Psoas muscle (tissue), 8 donors: ENCODE measurements around the gene HOXD9. TPM values are rescaled to one million over a fixed set of nuclear protein-coding genes. Genes with fewer than 3 reads are reported as not detected.

Source experiments
- ATAC-seq, 4 donors: fragments of 200-7000 bp; cut with Tn5 transposase; one replicate each; pipeline ENCODE4 v1.9.1; 2020; ENCODE audit warnings: moderate library complexity in 3 of 4, mild to moderate bottlenecking in 2 of 4
- DNase-seq, 2 donors: peaks; one replicate each; pipeline ENCODE4 v3.0.0-alpha.2; 2020
- H3K27ac ChIP-seq: fragments of 200-600 bp; one replicate; pipeline ENCODE4 v1.8.0; 2022
- H3K27me3 ChIP-seq, 3 donors: fragments of 200-600 bp in 1 of 3; one replicate each; pipeline versions ENCODE4 v1.6.1 to v1.8.0; 2013 to 2022; ENCODE audit warnings: low read length in 2 of 3, mild to moderate bottlenecking in 2 of 3, moderate library complexity in 1 of 3; ENCODE audit not compliant: insufficient read depth in 3 of 3
- H3K36me3 ChIP-seq, 2 donors: fragments of 200-600 bp in 1 of 2; one replicate each; pipeline versions ENCODE4 v1.6.1 to v1.8.0; 2013 to 2022; ENCODE audit warnings: low read depth in 1 of 2, mild to moderate bottlenecking in 1 of 2, moderate library complexity in 1 of 2; ENCODE audit not compliant: insufficient read depth in 1 of 2
- H3K4me1 ChIP-seq: fragments of 200-600 bp; one replicate; pipeline ENCODE4 v1.8.0; 2022
- H3K4me3 ChIP-seq: fragments of 200-600 bp; one replicate; pipeline ENCODE4 v1.8.0; 2022; ENCODE audit warnings: mild to moderate bottlenecking
- H3K9me3 ChIP-seq: fragments of 200-600 bp; one replicate; pipeline ENCODE4 v1.8.0; 2022
- WGBS, 3 donors: extraction: QIAGEN DNeasy Blood & Tissue Kit; methylation state at CpG; one replicate each; pipeline versions ENCODE4 v1.1.6 to v1.1.7; 2013; 5-methylcytosine and 5-hydroxymethylcytosine counted together
- intact Hi-C, 2 donors: fragments of 100-400 bp; cut with DNase I; formaldehyde crosslinking; loops; one replicate each; pipeline versions ENCODE4 v1.11.0 to v1.14.2; 2022
- polyA plus RNA-seq, 3 donors: library from polyadenylated mRNA; stranded (reverse); fragments of 200-250 nt; gene quantifications; one replicate each; pipeline ENCODE4 v1.2.3, GENCODE V29; 2013
- total RNA-seq, 4 donors: library from RNA; stranded (reverse); fragmentation: NEBNext Ultra II Directional in 2 of 4; extraction: Animal tissue kit (Norgen Biotek cat#: 25700) in 2 of 4; gene quantifications; one replicate each; pipeline versions ENCODE4 v1.2.1 to v1.2.4, GENCODE V29; 2021 to 2023
- TF ChIP-seq, protein P1 (sequence below): fragments of 200-600 bp; IDR thresholded peaks from one replicate; pipeline ENCODE4 v1.8.0; 2022; ENCODE audit warnings: antibody characterized with exemption
- donor health status: healthy with polysubstance abuse.
- donor health status: DM: no; HTN: no; CAD: no; lungs with moderate emphysema.
- donor health status: Bipolar disorder and iron deficiency.
- donor health status: healthy.
- donor health status: DM: yes; HTN: yes; CAD: no.
- donor health status: DM: no; HTN: no; CAD: no.
- donor health status: DM: no; HTN: no; CAD: no.
- donor health status: DM: yes; HTN: yes; CAD: no.

Gene HOXD9
- total and polyA plus RNA-seq, 7 donors = 0.43 to 4.4 (median 1.7) TPM

DNA sequence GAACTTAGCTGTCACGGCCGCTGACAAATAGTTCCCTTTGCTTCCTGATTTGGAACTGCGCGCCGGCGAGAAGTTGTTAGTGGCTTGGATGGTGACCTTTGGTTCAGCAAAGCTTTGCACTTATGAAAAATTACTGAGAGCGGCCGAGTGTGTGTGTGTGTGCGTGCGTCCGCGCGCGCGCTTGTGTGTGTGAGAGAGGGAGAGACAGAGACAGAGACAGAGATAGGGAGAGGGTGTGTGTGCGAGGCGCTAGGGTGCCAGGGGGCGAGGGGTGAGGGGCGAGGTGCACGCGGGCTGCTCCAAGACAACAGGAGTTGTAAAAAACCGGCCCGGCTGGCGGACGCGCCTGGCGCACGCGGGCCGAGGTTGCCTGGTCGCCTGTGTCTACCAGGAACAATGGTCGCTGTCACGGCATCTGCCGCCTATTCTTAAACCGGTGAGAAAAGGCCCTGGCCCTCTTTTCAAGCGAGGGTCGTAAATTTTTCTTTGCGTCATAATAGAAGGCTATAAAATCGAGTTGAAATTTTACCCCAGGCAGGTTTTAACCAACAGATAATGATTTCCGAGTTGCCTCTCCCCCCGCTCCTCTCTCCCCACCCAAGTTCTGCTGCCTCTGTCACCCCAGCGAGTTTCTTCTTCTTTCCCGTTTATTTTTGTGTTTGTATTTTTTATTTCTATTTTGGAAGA lies 35.1 kb downstream of the HOXD9 start:
- WGBS, 3 donors = 57 to 65% (median 62%) methylated on average over 43 of the region's 43 CpGs
- no peak overlapping the region for H3K27ac ChIP-seq
- ATAC-seq (no peak), DNase-seq (no peak)
- H3K27me3 ChIP-seq = peaks cover 0 to 6% (median 0%) of the 10 kb centered on the region in 3 donors
- H3K9me3 ChIP-seq = no peaks in the 10 kb centered on the region
- intact Hi-C loops = no loop called here
- TF ChIP-seq, protein P1, sequence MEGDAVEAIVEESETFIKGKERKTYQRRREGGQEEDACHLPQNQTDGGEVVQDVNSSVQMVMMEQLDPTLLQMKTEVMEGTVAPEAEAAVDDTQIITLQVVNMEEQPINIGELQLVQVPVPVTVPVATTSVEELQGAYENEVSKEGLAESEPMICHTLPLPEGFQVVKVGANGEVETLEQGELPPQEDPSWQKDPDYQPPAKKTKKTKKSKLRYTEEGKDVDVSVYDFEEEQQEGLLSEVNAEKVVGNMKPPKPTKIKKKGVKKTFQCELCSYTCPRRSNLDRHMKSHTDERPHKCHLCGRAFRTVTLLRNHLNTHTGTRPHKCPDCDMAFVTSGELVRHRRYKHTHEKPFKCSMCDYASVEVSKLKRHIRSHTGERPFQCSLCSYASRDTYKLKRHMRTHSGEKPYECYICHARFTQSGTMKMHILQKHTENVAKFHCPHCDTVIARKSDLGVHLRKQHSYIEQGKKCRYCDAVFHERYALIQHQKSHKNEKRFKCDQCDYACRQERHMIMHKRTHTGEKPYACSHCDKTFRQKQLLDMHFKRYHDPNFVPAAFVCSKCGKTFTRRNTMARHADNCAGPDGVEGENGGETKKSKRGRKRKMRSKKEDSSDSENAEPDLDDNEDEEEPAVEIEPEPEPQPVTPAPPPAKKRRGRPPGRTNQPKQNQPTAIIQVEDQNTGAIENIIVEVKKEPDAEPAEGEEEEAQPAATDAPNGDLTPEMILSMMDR = no peak
- H3K36me3 ChIP-seq = peaks cover 2 to 33% of the 10 kb centered on the region in 2 donors
- H3K4me3 ChIP-seq = peak overlapping the region; percentile 48
- no peaks in the 10 kb centered on the region for H3K4me1 ChIP-seq

DNA sequence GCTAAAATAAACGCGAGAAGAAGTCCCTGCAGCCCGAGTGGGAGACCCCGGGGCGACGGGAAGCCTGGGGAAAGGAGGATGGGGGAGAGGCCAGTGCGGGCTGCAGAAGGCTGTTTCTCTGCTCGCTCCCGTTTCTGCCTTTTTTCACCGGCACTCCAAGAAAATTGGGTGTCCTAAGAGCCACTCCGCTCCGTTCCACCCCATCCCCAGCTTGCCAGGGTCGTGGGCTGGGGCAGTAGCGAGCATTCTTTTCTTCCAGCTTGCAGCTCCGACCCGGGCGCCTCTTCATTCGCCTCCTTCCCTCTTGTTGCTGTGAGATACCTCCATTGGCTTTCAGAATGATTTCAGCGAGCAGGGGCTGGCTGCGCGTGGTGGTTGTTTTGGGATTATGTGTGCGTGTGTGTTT lies 35.7 kb downstream of the HOXD9 start:
- DNase-seq = no peak
- no peaks in the 10 kb centered on the region for H3K4me1 ChIP-seq
- peaks cover 0 to 6% (median 0%) of the 10 kb centered on the region in 3 donors for H3K27me3 ChIP-seq
- no peak overlapping the region for H3K4me3 ChIP-seq
- ATAC-seq = no peak
- H3K27ac ChIP-seq = no peak overlapping the region
- H3K36me3 ChIP-seq = peaks cover 0 to 27% of the 10 kb centered on the region in 2 donors
- TF ChIP-seq, protein P1 = no peak
- WGBS, 3 donors = 72 to 76% (median 75%) methylated on average over 22 of the region's 22 CpGs
- no peaks in the 10 kb centered on the region for H3K9me3 ChIP-seq
- intact Hi-C loops = no loop called here

DNA sequence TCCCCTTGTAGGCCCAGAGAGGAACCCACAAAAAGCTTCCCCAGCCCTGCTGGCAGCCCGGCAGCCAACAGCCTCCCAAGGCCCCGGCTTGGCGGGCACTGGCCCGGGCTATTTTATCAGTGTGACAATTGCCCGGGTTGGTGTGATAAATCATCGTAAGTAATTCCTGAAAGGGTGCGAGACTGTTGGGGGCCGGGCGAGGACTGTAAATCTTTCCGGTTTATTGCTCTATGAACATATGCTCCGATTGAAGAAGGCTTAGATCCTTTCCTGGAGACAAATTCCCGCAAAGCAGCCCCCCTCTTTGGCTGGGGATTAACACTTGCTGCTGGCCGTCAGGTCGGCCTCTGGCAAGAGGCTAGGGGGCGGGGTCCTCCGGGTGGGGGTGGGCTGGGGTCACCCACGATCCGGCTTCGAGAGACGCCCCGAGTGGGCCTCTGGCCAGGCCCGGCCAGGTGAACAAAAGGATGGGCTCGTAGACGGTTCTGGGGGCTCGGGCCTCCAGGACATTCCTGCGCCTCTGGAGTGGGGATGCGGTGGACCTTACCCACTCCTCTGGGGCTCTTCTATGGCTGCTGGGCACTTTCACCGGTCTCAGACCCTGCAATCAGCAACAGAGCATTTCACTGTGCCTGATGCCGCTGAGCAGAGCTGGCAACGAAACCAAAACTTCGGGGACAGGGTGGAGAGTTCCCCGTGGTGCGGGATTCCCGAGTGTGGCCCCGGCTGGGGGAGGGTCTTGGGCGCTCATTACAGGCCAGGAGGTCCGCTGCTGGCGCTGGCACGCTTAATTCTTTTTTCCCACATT lies 36.5 kb downstream of the HOXD9 start:
- DNase-seq (no peak), ATAC-seq (no peak)
- no peaks in the 10 kb centered on the region for H3K9me3 ChIP-seq
- no peaks in the 10 kb centered on the region for H3K4me1 ChIP-seq
- H3K27ac ChIP-seq = no peak overlapping the region
- intact Hi-C loops = no loop called here
- WGBS, 3 donors = 75 to 83% (median 80%) methylated on average over 39 of the region's 39 CpGs
- TF ChIP-seq, protein P1 = no peak
- no peak overlapping the region for H3K4me3 ChIP-seq
- H3K36me3 ChIP-seq = peaks cover 0 to 19% of the 10 kb centered on the region in 2 donors
- H3K27me3 ChIP-seq = peaks cover 0 to 6% (median 0%) of the 10 kb centered on the region in 3 donors

GRCh38 chr2:176159663-176160250 lies 37.2 kb downstream of the HOXD9 start:
- peaks cover 0 to 13% of the 10 kb centered on the region in 2 donors for H3K36me3 ChIP-seq
- 60 to 69% (median 65%) methylated on average over 41 to 44 of the region's 44 CpGs for WGBS, 3 donors
- intact Hi-C loops = no loop called here
- TF ChIP-seq, protein P1 = no peak
- peaks cover 0 to 6% (median 1%) of the 10 kb centered on the region in 3 donors for H3K27me3 ChIP-seq
- DNase-seq (no peak), ATAC-seq (no peak)
- H3K9me3 ChIP-seq = no peaks in the 10 kb centered on the region
- H3K4me1 ChIP-seq = no peaks in the 10 kb centered on the region
- peak overlapping the region; percentile 48 for H3K4me3 ChIP-seq
- H3K27ac ChIP-seq = no peak overlapping the region
